NCI-H146 treated with DMSO at 0.1 percent for 48 hours (cell line): ENCODE results near the gene BBS7.

ENCODE experiments used
- DNase-seq: peaks from one replicate; lab custom pipeline; 2025; ENCODE audit not compliant: unreplicated experiment; lab: John Stamatoyannopoulos, UW

Gene BBS7

GRCh38 chr4:121829511-121829910 lies 40.8 kb downstream of the BBS7 start:
- no peak for DNase-seq

DNA sequence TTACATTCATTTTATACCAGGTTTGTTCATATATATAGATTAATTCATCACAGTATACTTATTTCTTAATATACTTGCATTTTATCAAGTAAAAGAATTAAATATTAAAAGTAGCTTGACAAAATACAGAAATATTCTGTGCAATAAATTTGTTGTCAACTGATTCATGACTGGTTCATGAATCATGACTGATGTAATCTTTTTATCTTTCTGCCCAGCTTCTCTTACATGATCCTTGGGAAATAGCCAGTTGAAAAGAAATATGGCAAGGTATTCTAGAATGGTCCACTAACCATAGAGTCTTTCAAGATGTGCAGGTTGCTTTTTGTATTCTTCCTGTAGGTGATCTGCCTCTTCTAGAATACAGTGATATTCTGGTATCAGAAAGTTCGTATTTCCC lies 42.4 kb downstream of the BBS7 start:
- DNase-seq: no peak

- DNase-seq: no peak
These were observed 45.3 kb downstream of the BBS7 start for GRCh38 chr4:121824950-121825349.

DNA sequence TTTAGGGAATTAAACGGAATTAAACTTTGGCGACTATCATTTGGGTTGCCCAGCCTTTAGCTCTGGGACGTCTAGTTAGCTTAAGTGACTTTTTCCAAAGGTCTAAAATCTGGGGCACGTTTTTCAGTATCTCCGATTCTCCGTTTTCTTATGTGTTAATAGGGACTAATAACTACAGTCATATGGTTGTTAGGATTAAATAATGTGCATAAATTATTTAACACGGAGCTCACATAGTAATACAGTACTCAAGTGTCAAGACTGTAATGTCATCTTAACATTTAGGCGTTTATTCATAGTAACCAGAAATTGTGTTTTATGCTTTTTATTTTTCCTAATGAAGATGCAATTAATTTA lies 46.1 kb downstream of the BBS7 start:
- DNase-seq: no peak

GRCh38 chr4:121823505-121824170 lies 46.6 kb downstream of the BBS7 start, which contains the start of gene CCNA2:
Gene CCNA2, minus strand, starts transcription at chr4:121823883. Its CDS starts 255 bp downstream, at chr4:121823628.
- peak; percentile 80 for DNase-seq

DNA sequence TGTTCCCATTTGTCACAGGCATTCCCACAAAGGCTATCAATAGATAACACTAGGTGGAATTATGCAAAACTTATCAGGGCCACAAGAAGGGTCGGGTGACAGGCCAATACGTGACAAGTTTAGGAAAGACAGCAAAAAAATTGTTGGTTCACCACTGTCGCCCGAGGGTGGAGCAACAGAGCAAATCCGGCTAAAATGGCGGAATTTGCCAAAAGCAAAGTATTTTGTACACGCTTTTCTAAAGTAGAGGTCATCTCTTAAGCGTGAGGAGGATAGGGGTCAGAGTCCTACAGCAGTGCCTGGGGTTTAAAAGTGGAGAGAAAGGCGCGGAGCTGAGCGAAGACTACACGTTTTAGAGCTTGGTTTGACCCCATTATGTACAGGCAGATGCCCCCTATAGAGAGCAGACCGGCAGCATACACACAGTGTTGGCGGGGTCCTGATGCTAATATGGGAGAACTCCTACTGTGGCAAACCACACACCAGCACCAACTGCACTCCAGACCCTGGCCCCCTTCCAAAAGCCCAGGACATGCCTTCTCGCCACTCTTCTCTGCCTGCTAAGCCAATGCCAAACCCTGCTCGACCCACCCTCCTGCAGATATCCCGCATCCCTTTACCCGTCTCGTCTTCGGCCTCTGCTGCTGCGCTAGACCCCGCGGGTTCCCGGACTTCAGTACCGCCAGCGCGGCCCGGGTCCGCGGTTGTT lies 47.3 kb downstream of the BBS7 start:
- peak; percentile 15 for DNase-seq

- no peak for DNase-seq
These were observed 48.2 kb downstream of the BBS7 start for GRCh38 chr4:121822047-121822446.

- no peak for DNase-seq
These were observed 50.9 kb downstream of the BBS7 start for GRCh38 chr4:121819216-121819965.

DNA sequence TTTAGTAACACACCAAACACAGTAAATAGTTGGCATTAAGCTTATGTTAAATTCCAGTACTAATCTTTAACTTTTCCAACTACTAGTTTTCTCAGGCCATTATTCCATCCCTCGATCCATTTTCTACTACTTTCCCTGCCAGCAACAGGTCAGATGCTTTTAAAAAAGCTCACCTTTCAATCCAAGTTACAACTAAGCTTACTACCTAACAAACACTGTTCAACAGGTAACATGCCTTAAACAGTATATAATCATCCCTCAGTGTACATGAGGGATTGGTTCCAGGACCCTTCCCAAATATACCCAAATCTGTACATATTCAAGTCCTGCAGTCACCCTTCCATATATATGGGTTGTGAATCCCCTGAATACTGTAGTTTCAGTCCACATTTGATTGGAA lies 52.1 kb downstream of the BBS7 start:
- DNase-seq: no peak

DNA sequence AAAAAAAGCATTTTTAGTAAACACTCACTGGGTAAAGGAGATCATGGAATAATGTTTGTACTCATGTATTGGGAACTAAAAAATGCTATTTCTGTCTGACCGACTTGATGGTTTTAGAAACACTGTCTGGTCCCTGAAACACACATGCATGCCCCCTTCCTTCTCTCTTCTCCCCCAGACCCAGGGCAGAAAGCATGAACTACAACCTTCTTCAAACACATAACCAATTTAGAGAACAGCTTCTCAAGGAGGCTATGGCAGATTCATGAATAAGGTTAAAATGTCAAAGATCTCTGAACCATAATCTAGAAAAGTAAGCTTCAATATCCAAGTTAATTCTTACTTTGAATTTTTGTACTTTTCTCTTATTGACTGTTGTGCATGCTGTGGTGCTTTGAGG lies 52.6 kb downstream of the BBS7 start:
- no peak for DNase-seq

GRCh38 chr4:121817006-121817405 lies 53.3 kb downstream of the BBS7 start:
- no peak for DNase-seq

DNA sequence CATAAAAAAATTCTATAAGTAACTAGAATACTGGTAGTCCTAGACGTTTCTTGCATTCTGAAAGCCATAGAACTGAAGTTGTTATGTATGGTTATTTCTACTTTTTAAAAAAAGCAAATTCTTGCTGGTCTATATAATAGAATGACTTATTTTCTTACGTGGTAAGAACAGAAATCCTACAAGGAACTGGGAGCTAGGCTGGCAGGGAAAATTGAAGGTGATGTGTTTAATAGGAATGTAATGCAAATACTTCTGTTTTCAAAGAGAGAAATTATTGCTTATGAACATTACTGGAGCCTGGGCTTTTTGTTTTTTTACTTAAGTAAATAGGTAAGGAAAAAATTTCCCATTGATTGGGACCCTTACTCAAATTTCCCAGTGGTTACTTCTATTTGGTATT lies 55.5 kb downstream of the BBS7 start:
- DNase-seq: no peak

GRCh38 chr4:121811122-121811521 lies 59.2 kb downstream of the BBS7 start:
- DNase-seq: no peak

DNA sequence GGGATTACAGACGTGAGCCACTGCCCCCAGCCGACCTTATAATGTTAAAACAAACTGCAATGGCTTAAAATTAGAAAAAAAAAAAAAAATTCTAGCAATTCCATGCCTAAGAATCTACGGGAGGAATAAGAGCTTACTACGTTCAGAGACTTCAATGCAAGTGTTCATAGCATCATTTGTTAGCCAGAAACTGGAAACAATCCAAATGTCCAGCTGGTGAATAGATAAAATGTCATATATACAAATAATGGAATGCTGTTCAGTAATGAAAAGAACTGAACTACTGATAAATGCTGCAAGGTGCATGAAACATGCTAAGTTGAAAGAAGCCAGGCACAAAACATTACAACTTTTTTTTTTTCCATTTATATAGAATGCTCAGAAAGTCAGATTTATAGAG lies 63.9 kb downstream of the BBS7 start:
- DNase-seq: no peak

- DNase-seq: no peak
These were observed 68.6 kb downstream of the BBS7 start for GRCh38 chr4:121801715-121802075.

GRCh38 chr4:121800961-121801714 lies 69.1 kb downstream of the BBS7 start, which contains the start of gene EXOSC9:
Gene EXOSC9, plus strand, starts transcription at chr4:121801323. Its CDS starts 102 bp downstream, at chr4:121801425.
- peak; percentile 65 for DNase-seq

GRCh38 chr4:121800638-121800960 lies 69.7 kb downstream of the BBS7 start:
- no peak for DNase-seq

DNA sequence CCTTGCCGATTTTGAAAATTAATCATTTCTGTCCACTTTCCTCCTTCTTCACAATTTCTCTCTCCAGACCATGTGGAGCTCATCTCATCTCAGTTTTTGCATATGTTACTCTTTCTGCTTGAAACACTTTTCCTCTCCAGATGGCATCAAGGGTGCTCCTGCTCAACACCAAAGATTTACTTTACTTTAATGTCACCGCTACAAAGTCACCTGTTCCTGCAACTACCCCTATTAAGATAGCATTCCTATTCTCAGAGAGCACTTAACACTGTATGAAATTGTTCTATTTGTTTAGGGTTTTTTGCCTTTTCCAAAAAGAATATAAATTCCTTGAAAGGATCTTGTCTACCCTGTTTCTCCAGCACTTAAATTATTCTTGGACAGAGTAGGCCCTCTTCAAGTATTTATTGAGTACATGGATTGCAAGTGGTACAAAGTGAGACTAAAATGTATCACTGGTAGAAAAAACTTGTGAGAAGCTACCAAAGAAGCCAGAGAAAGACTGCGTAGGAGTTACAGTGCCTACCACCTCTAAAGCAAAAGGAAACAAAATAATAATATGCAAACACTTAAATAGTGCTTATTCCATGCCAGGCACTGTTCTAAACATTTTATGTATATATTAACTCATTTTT lies 70.3 kb downstream of the BBS7 start:
- DNase-seq: no peak

- no peak for DNase-seq
These were observed 71.0 kb downstream of the BBS7 start for GRCh38 chr4:121799208-121799823.

- no peak for DNase-seq
These were observed 74.0 kb downstream of the BBS7 start for GRCh38 chr4:121796283-121796682.
